SU-DHL-6 (cell line): ENCODE results near the gene EPS8.

Experiments
- CTCF ChIP-seq: fragments of 200-600 bp; sonication (generic); IDR thresholded peaks from one replicate; pipeline ENCODE4 v1.5.1; 2017; ENCODE audit warnings: antibody characterized with exemption, mild to moderate bottlenecking, low read length, moderate library complexity; ENCODE audit not compliant: insufficient read depth, poor library complexity, severe bottlenecking
- EZH2phosphoT487 ChIP-seq: fragments of 200-600 bp; sonication (generic), shearing (Covaris generic); conservative IDR thresholded peaks from 2 replicates; pipeline ENCODE4 v1.6.1; 2018; ENCODE audit warnings: mild to moderate bottlenecking, antibody characterized with exemption, low read length, moderate library complexity, mixed read lengths

DNA sequence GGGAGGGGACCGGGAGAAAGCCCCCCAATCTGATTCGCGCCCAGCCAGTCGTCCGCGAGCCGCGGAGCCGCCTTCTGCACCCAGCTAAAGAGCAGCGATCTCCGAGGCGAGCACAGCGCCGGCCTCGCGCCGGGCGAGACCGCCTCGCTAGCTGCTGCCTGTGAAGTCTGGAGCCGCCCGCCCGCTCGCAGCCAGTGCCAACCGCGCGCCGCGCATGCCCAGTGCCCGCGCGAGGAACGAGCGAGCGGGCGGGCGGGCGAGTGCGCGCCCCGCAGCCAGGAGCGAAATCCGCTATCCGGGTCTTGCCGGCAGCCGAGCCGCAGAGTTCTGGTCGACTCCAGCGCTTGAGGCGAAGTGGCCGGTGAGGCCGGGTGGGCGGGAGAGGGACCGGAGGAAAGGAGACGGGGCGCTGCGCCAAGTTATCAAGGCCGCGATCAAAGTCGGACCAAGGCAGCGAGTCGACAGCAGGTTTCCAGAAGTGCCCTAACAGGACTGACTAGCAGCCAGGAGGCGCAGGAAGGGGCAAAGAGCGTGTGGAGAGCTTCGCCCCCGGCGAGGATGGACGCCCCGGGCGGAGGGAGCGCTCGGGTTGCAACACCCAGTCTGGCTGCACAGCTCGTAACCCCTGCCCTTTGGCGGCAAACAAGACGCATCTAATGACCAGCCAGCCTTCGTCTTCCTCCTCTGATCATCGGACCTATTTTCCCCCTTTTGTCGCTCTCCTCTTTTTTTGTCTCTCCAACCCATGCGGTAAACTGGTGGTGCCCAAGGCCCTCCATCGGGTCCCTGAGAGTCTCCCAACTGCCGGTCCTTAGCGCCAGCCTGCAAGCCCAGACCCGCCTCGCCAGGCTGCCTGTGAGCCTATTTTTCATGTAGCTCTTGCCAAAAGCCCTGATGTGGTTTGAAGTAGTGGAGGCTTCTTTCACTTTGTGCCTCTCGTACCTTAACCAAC lies at the start of gene EPS8:
- TF ChIP-seq CTCF (no peak), EZH2phosphoT487 (no peak)
